ENCODE measurements around the gene AUH. TPM values are rescaled to one million over a fixed set of nuclear protein-coding genes. Genes with fewer than 3 reads are reported as not detected.

Gene AUH
- total and polyA plus RNA-seq, 2 donors (not counting 1 experiment from before 2014, with no cell fraction given) = 5.2 to 29.1 TPM

DNA sequence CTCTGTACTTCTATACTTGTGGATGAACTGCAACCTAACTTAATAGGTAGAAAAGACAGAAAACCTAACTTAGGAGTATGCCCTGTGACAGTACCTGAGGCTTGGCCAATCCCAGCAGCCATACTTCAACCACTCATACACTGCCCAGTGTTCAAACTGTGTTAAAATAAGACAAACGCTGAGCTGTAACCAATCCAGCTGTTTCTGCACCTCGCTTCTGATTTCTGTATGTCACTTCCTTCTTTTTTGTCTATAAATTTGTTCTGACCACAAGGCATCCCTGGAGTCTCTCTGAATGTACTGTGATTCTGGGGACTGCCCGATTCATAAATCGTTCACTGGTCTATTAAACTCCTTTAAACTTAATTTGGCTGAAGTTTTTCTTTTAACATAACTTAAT, 41.4 kb downstream of the AUH start:
- Histone ChIP-seq H3K27ac (ENCODE audit: low read length in 2 of 2) (no peak overlapping the region), H3K9me3 (ENCODE audit: control extremely low read depth in 1 of 3, control insufficient read depth in 2 of 3, insufficient read depth in 1 of 3, low read length in 2 of 3) (no peaks in the 10 kb centered on the region), H3K79me2 (ENCODE audit: control insufficient read depth, insufficient read depth, low read length) (no peaks in the 10 kb centered on the region), H3K4me2 (replicated peaks; ENCODE audit: low read depth, low read length, poor library complexity, severe bottlenecking) (no peak overlapping the region), H2AFZ (ENCODE audit: insufficient read depth, low read depth, low read length, poor library complexity, severe bottlenecking) (no peak overlapping the region), H3K4me3 (ENCODE audit: control extremely low read depth in 1 of 5, extremely low read depth in 1 of 5, insufficient read depth in 1 of 5, low read depth in 2 of 5, low read length in 4 of 5) (no peak overlapping the region), H3K9ac (ENCODE audit: low read length) (no peak overlapping the region), H3K4me1 (ENCODE audit: control insufficient read depth in 2 of 2, insufficient read depth in 2 of 2, low read length in 2 of 2) (no peaks in the 10 kb centered on the region), H3K36me3 (replicated peaks in 1 of 2; ENCODE audit: control extremely low read depth in 1 of 2, control insufficient read depth in 1 of 2, extremely low read depth in 1 of 2, insufficient read depth in 2 of 2, low read length in 1 of 2) (peaks cover 0 to 10% of the 10 kb centered on the region in 2 experiments), H4K20me1 (ENCODE audit: control insufficient read depth, insufficient read depth, low read length, poor library complexity, severe bottlenecking) (peaks cover 7% of the 10 kb centered on the region), H3K27me3 (replicated peaks in 1 of 4; ENCODE audit: control extremely low read depth in 1 of 4, control insufficient read depth in 3 of 4, insufficient read depth in 4 of 4, low read length in 3 of 4) (no peaks in the 10 kb centered on the region)
- no peak for ATAC-seq (ENCODE audit: low read depth)
- TF ChIP-seq CTCF (IDR thresholded peaks at IDR 0.05) (no peak), EZH2 (IDR thresholded peaks at IDR 0.05; ENCODE audit: borderline replicate concordance, insufficient read depth, low read depth, low read length, poor library complexity, severe bottlenecking) (no peak)
- POLR2A ChIA-PET = no interaction called here
- intact Hi-C loops (cut with micrococcal nuclease) = no loop called here
- Mint-ChIP-seq H3K4me3 (no peak overlapping the region), H3K4me1 (peaks cover 3% of the 10 kb centered on the region), H3K9me3 (ENCODE audit: insufficient read depth) (no peaks in the 10 kb centered on the region), H3K27ac (no peak overlapping the region), H3K27me3 (no peaks in the 10 kb centered on the region)
- CTCF ChIA-PET = no interaction called here
- DNase-seq = no peak
- 80% methylated on average over 2 of the region's 4 CpGs for WGBS (ENCODE audit: insufficient coverage)

- peaks cover 3% of the 10 kb centered on the region for H3K4me1 Mint-ChIP-seq
- Histone ChIP-seq H3K9me3 (ENCODE audit: control extremely low read depth in 1 of 3, control insufficient read depth in 2 of 3, insufficient read depth in 1 of 3, low read length in 2 of 3) (no peaks in the 10 kb centered on the region), H3K4me2 (replicated peaks; ENCODE audit: low read depth, low read length, poor library complexity, severe bottlenecking) (no peak overlapping the region), H3K79me2 (ENCODE audit: control insufficient read depth, insufficient read depth, low read length) (no peaks in the 10 kb centered on the region), H3K36me3 (replicated peaks in 1 of 2; ENCODE audit: control extremely low read depth in 1 of 2, control insufficient read depth in 1 of 2, extremely low read depth in 1 of 2, insufficient read depth in 2 of 2, low read length in 1 of 2) (peaks cover 0 to 7% of the 10 kb centered on the region in 2 experiments), H3K4me3 (ENCODE audit: control extremely low read depth in 1 of 5, extremely low read depth in 1 of 5, insufficient read depth in 1 of 5, low read depth in 2 of 5, low read length in 4 of 5) (no peak overlapping the region), H2AFZ (ENCODE audit: insufficient read depth, low read depth, low read length, poor library complexity, severe bottlenecking) (no peak overlapping the region), H3K27me3 (replicated peaks in 1 of 4; ENCODE audit: control extremely low read depth in 1 of 4, control insufficient read depth in 3 of 4, insufficient read depth in 4 of 4, low read length in 3 of 4) (no peaks in the 10 kb centered on the region), H3K27ac (ENCODE audit: low read length in 2 of 2) (no peak overlapping the region), H3K9ac (ENCODE audit: low read length) (no peak overlapping the region), H3K4me1 (ENCODE audit: control insufficient read depth in 2 of 2, insufficient read depth in 2 of 2, low read length in 2 of 2) (no peaks in the 10 kb centered on the region), H4K20me1 (ENCODE audit: control insufficient read depth, insufficient read depth, low read length, poor library complexity, severe bottlenecking) (peaks cover 7% of the 10 kb centered on the region)
- H3K27me3 Mint-ChIP-seq = no peaks in the 10 kb centered on the region
- ATAC-seq (ENCODE audit: low read depth) = no peak
- H3K4me3 Mint-ChIP-seq = no peak overlapping the region
- intact Hi-C loops (cut with micrococcal nuclease) = no loop called here
- TF ChIP-seq CTCF (IDR thresholded peaks at IDR 0.05) (no peak), EZH2 (IDR thresholded peaks at IDR 0.05; ENCODE audit: borderline replicate concordance, insufficient read depth, low read depth, low read length, poor library complexity, severe bottlenecking) (no peak)
- DNase-seq = no peak
- H3K9me3 Mint-ChIP-seq (ENCODE audit: insufficient read depth) = no peaks in the 10 kb centered on the region
- CTCF ChIA-PET = no interaction called here
- POLR2A ChIA-PET = no interaction called here
- no peak overlapping the region for H3K27ac Mint-ChIP-seq
- no CpG with 5 or more reads among the region's 1 CpG for WGBS (ENCODE audit: insufficient coverage)
These were observed 45.6 kb downstream of the AUH start for GRCh38 chr9:91316093-91316492.

All from B cell (primary cell).